ENCODE results near the gene GYG1.

GYG1 gene

DNA sequence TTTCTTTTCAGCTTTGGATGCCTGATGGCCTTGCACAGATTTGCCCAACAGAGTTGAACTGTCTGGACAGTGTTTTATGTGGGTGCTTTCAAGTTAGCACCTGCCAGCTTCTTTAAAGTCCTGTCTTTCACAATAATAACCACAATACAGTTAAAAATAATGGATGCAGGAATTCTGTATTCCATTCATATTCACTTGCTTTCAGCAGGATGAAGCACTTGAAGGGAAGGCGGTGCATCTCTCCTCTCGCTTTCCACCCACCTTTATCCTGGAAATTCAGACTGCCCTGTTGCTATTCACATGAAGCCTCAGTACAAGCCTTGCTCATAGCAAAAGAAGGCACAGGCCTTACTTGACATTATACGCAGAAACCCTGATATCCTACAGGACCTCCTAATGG is 26.5 kb upstream of the GYG1 start:
- H2AFZ ChIP-seq (ENCODE audit: low read depth, low read length) = no peak overlapping the region
- no peaks in the 10 kb centered on the region for H3K9me3 ChIP-seq (ENCODE audit: insufficient read depth, low read length)
- no peaks in the 10 kb centered on the region for H3K4me1 ChIP-seq (ENCODE audit: low read length)
- H3K27ac ChIP-seq (ENCODE audit: low read length) = no peak overlapping the region
- H3K4me2 ChIP-seq (ENCODE audit: low read length) = no peak overlapping the region
- H3K79me2 ChIP-seq (ENCODE audit: low read length) = no peaks in the 10 kb centered on the region
- H3K27me3 ChIP-seq (ENCODE audit: low read depth, low read length) = peaks cover 16% of the 10 kb centered on the region; the same call in 1 of the 2 replicates
- H4K20me1 ChIP-seq (ENCODE audit: insufficient read depth, low read length) = no peaks in the 10 kb centered on the region
- H3K36me3 ChIP-seq (replicated peaks; ENCODE audit: low read depth, low read length) = no peaks in the 10 kb centered on the region
- TF ChIP-seq EZH2phosphoT487 (IDR thresholded peaks at IDR 0.05; ENCODE audit: low read depth) = no peak
- TF ChIP-seq, protein P1, sequence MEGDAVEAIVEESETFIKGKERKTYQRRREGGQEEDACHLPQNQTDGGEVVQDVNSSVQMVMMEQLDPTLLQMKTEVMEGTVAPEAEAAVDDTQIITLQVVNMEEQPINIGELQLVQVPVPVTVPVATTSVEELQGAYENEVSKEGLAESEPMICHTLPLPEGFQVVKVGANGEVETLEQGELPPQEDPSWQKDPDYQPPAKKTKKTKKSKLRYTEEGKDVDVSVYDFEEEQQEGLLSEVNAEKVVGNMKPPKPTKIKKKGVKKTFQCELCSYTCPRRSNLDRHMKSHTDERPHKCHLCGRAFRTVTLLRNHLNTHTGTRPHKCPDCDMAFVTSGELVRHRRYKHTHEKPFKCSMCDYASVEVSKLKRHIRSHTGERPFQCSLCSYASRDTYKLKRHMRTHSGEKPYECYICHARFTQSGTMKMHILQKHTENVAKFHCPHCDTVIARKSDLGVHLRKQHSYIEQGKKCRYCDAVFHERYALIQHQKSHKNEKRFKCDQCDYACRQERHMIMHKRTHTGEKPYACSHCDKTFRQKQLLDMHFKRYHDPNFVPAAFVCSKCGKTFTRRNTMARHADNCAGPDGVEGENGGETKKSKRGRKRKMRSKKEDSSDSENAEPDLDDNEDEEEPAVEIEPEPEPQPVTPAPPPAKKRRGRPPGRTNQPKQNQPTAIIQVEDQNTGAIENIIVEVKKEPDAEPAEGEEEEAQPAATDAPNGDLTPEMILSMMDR (IDR thresholded peaks at IDR 0.05; ENCODE audit: low read depth, low read length) = no peak
- no peak overlapping the region for H3K4me3 ChIP-seq (ENCODE audit: low read length)
- no peak overlapping the region for H3K9ac ChIP-seq (ENCODE audit: low read length)

GRCh38 chr3:148968321-148968720 is 23.0 kb upstream of the GYG1 start:
- Histone ChIP-seq H2AFZ (ENCODE audit: low read depth, low read length) (no peak overlapping the region), H3K4me3 (ENCODE audit: low read length) (no peak overlapping the region), H3K79me2 (ENCODE audit: low read length) (no peaks in the 10 kb centered on the region), H3K27ac (ENCODE audit: low read length) (no peak overlapping the region), H3K9ac (ENCODE audit: low read length) (no peak overlapping the region), H3K4me1 (ENCODE audit: low read length) (no peaks in the 10 kb centered on the region), H3K36me3 (replicated peaks; ENCODE audit: low read depth, low read length) (no peaks in the 10 kb centered on the region), H3K27me3 (ENCODE audit: low read depth, low read length) (no peaks in the 10 kb centered on the region), H4K20me1 (ENCODE audit: insufficient read depth, low read length) (no peaks in the 10 kb centered on the region), H3K9me3 (ENCODE audit: insufficient read depth, low read length) (no peaks in the 10 kb centered on the region), H3K4me2 (ENCODE audit: low read length) (no peak overlapping the region)
- no peak for TF ChIP-seq EZH2phosphoT487 (IDR thresholded peaks at IDR 0.05; ENCODE audit: low read depth)
- TF ChIP-seq, protein P1 (IDR thresholded peaks at IDR 0.05; ENCODE audit: low read depth, low read length) = no peak

DNA sequence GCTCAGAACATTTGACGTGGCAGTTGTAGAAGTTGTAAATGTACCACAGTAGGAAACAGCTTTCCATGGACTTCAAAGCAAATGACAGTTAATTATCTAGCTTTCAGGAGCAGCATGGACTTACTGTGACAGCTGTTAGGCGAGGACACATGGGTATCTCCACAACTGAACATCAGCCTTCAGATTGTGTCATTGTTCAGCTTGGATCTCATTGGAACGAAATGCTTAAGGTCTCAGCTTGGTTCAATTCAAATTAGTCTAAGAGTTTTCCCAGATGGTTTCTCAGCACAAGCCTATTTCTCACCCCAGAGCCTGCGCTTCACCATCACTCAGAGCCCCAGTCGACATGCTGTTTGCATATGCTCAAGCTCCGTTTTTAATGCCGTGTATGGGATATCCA is 21.1 kb upstream of the GYG1 start:
- H3K36me3 ChIP-seq (replicated peaks; ENCODE audit: low read depth, low read length) = no peaks in the 10 kb centered on the region
- TF ChIP-seq EZH2phosphoT487 (IDR thresholded peaks at IDR 0.05; ENCODE audit: low read depth) = no peak
- TF ChIP-seq, protein P1 (IDR thresholded peaks at IDR 0.05; ENCODE audit: low read depth, low read length) = no peak
- no peaks in the 10 kb centered on the region for H3K27me3 ChIP-seq (ENCODE audit: low read depth, low read length)
- H3K4me1 ChIP-seq (ENCODE audit: low read length) = peaks cover 3% of the 10 kb centered on the region; the same call in 1 of the 2 replicates
- H2AFZ ChIP-seq (ENCODE audit: low read depth, low read length) = no peak overlapping the region
- no peaks in the 10 kb centered on the region for H3K9me3 ChIP-seq (ENCODE audit: insufficient read depth, low read length)
- H3K4me2 ChIP-seq (ENCODE audit: low read length) = no peak overlapping the region
- no peak overlapping the region for H3K27ac ChIP-seq (ENCODE audit: low read length)
- H3K9ac ChIP-seq (ENCODE audit: low read length) = no peak overlapping the region
- no peaks in the 10 kb centered on the region for H3K79me2 ChIP-seq (ENCODE audit: low read length)
- H3K4me3 ChIP-seq (ENCODE audit: low read length) = no peak overlapping the region
- no peaks in the 10 kb centered on the region for H4K20me1 ChIP-seq (ENCODE audit: insufficient read depth, low read length)

DNA sequence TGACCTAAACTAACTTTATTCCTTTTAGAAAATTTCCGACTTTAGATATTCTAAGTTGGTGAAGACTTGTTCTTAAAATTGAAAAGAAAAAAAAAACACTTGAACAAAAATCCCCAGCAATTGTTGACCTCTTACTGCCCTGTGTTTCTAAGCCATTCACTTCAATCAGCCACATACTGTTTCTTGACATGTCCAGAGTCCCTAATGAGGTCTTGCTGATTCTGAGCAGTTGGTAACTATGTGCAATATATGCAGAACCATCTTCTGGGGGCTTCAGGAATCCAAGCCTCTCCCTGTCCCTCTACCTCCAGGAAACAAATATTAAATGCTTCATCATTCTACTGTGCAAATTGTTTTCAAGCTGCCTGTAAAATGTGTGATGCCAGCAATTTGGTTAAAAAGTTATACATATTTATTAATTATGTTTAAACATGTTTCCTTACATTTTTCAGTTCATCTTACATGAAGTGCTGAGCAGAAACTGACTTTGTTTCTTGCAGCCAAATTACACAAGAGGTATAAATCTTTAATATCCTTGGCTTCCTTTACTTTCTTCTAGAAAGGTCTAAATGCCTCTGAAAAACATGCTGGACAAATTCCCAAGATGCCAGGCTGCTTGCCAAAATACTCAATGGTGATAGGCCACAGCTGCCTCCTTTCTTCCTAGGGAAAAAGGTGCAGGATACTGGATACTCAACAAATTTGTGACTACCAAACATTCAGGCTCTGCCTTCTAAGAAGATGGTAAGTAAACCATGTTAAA is 19.8 kb upstream of the GYG1 start:
- no peak for TF ChIP-seq EZH2phosphoT487 (IDR thresholded peaks at IDR 0.05; ENCODE audit: low read depth)
- TF ChIP-seq, protein P1 (IDR thresholded peaks at IDR 0.05; ENCODE audit: low read depth, low read length) = no peak
- H3K79me2 ChIP-seq (ENCODE audit: low read length) = no peaks in the 10 kb centered on the region
- no peak overlapping the region for H3K9ac ChIP-seq (ENCODE audit: low read length)
- no peak overlapping the region for H3K4me3 ChIP-seq (ENCODE audit: low read length)
- no peak overlapping the region for H3K27ac ChIP-seq (ENCODE audit: low read length)
- H3K27me3 ChIP-seq (ENCODE audit: low read depth, low read length) = no peaks in the 10 kb centered on the region
- H2AFZ ChIP-seq (ENCODE audit: low read depth, low read length) = no peak overlapping the region
- H4K20me1 ChIP-seq (ENCODE audit: insufficient read depth, low read length) = no peaks in the 10 kb centered on the region
- peaks cover 6% of the 10 kb centered on the region; the same call in 1 of the 2 replicates for H3K4me1 ChIP-seq (ENCODE audit: low read length)
- no peaks in the 10 kb centered on the region for H3K36me3 ChIP-seq (replicated peaks; ENCODE audit: low read depth, low read length)
- no peak overlapping the region for H3K4me2 ChIP-seq (ENCODE audit: low read length)
- no peaks in the 10 kb centered on the region for H3K9me3 ChIP-seq (ENCODE audit: insufficient read depth, low read length)

Measured in OCI-LY3 (cell line).